ENCODE results near the gene PLEKHH1. TPM values are rescaled to one million over a fixed set of nuclear protein-coding genes. Genes with fewer than 3 reads are reported as not detected.

The PLEKHH1 gene
- total RNA-seq, 4 donors from 2014 or later, result 1.3 to 9.0 (median 4.9) TPM

- no peak for TF ChIP-seq CTCF (IDR thresholded peaks at IDR 0.05; ENCODE audit: low read depth)
Observed at GRCh38 chr14:67620217-67620785, 87.2 kb downstream of the PLEKHH1 start.

GRCh38 chr14:67622675-67623074 is 89.6 kb downstream of the PLEKHH1 start:
- TF ChIP-seq CTCF (IDR thresholded peaks at IDR 0.05; ENCODE audit: low read depth), result no peak

GRCh38 chr14:67623114-67623513 is 90.0 kb downstream of the PLEKHH1 start:
- TF ChIP-seq CTCF (IDR thresholded peaks at IDR 0.05; ENCODE audit: low read depth), result no peak

- TF ChIP-seq CTCF (IDR thresholded peaks at IDR 0.05; ENCODE audit: low read depth), result no peak
Observed at GRCh38 chr14:67627519-67627918, 94.4 kb downstream of the PLEKHH1 start.

GRCh38 chr14:67630186-67630585 is 97.1 kb downstream of the PLEKHH1 start:
- no peak for TF ChIP-seq CTCF (IDR thresholded peaks at IDR 0.05; ENCODE audit: low read depth)

- no peak for TF ChIP-seq CTCF (IDR thresholded peaks at IDR 0.05; ENCODE audit: low read depth)
Observed at GRCh38 chr14:67630938-67631337, 97.8 kb downstream of the PLEKHH1 start.

GRCh38 chr14:67633451-67634147 is 100.5 kb downstream of the PLEKHH1 start:
- TF ChIP-seq CTCF (IDR thresholded peaks at IDR 0.05; ENCODE audit: low read depth), result no peak

All from subcutaneous adipose tissue (tissue), 4 donors.